ENCODE data around the gene VCP.

DNA sequence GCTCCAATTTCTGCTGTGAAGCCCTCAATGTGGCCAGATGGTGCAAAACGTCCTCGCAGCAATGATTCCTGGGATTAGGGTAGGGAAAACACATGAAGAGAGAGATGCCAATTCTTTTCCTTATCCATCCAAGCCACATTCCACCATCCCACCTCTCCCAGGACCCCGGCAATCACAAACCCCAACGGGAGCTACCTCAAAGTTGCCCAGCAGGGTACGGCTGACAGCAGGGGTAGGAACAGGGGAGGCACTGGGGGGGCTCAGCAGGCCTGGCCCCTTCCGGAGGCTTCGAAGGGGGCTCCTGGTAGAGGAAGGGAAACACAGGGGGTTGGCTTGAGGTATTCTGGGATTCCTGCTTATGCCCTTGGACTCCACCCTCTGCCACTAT is 33.9 kb upstream of the VCP start:
- no peak for TF ChIP-seq CTCF (tag by site-specific recombination; IDR thresholded peaks at IDR 0.05)
- TF ChIP-seq, protein P1, sequence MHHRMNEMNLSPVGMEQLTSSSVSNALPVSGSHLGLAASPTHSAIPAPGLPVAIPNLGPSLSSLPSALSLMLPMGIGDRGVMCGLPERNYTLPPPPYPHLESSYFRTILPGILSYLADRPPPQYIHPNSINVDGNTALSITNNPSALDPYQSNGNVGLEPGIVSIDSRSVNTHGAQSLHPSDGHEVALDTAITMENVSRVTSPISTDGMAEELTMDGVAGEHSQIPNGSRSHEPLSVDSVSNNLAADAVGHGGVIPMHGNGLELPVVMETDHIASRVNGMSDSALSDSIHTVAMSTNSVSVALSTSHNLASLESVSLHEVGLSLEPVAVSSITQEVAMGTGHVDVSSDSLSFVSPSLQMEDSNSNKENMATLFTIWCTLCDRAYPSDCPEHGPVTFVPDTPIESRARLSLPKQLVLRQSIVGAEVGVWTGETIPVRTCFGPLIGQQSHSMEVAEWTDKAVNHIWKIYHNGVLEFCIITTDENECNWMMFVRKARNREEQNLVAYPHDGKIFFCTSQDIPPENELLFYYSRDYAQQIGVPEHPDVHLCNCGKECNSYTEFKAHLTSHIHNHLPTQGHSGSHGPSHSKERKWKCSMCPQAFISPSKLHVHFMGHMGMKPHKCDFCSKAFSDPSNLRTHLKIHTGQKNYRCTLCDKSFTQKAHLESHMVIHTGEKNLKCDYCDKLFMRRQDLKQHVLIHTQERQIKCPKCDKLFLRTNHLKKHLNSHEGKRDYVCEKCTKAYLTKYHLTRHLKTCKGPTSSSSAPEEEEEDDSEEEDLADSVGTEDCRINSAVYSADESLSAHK (tag by site-specific recombination; IDR thresholded peaks at IDR 0.05), result no peak
- no peak for TF ChIP-seq ZNF24 (tag by site-specific recombination; IDR thresholded peaks at IDR 0.05)
- TF ChIP-seq ZNF624 (tag by site-specific recombination; IDR thresholded peaks at IDR 0.05), result no peak
- no peak for TF ChIP-seq KLF9 (tag by site-specific recombination; IDR thresholded peaks at IDR 0.05; ENCODE audit: low read depth)
- no peak for TF ChIP-seq ZNF677 (tag by site-specific recombination; IDR thresholded peaks at IDR 0.05)
- TF ChIP-seq ZNF221 (tag by site-specific recombination; IDR thresholded peaks at IDR 0.05; ENCODE audit: borderline replicate concordance), result no peak
